ENCODE results near the gene DMD. TPM values are rescaled to one million over a fixed set of nuclear protein-coding genes. Genes with fewer than 3 reads are reported as not detected.

Gene DMD
- total RNA-seq, 2 donors from 2014 or later, result 19.6 to 24.9 TPM

- DNase-seq, result no peak
- Histone ChIP-seq H3K4me1 (ENCODE audit: control insufficient read depth, insufficient read depth, low read length) (no peaks in the 10 kb centered on the region), H3K27me3 (ENCODE audit: control insufficient read depth, insufficient read depth, low read length, poor library complexity, severe bottlenecking) (no peaks in the 10 kb centered on the region), H3K9ac (ENCODE audit: extremely low read depth, low read length, poor library complexity, severe bottlenecking) (no peak overlapping the region), H3K36me3 (ENCODE audit: control insufficient read depth, insufficient read depth, low read length) (no peaks in the 10 kb centered on the region), H3K9me3 (ENCODE audit: control insufficient read depth, low read length) (no peaks in the 10 kb centered on the region), H3K27ac (ENCODE audit: low read depth, low read length) (no peak overlapping the region), H3K4me3 (ENCODE audit: low read length) (no peak overlapping the region)
- H3K9me3 Mint-ChIP-seq, result peaks cover 26% of the 10 kb centered on the region
- H3K27ac Mint-ChIP-seq, result no peak overlapping the region
- no peak for TF ChIP-seq CTCF (conservative IDR thresholded peaks at IDR 0.05)
- H3K36me3 Mint-ChIP-seq (ENCODE audit: low read depth), result no peaks in the 10 kb centered on the region
- 94 to 100% methylated on average over 1 to 8 of the region's 8 CpGs for WGBS, 2 experiments (ENCODE audit: insufficient coverage in 1 of 2, insufficient read length in 1 of 2)
- H3K4me3 Mint-ChIP-seq, result no peak overlapping the region
- no peaks in the 10 kb centered on the region for H3K27me3 Mint-ChIP-seq (ENCODE audit: insufficient read depth)
- H3K4me1 Mint-ChIP-seq, result peaks cover 2% of the 10 kb centered on the region
Measured at GRCh38 chrX:31443654-31444053, 1767.7 kb downstream of the DMD start.

- Histone ChIP-seq H3K36me3 (ENCODE audit: control insufficient read depth, insufficient read depth, low read length) (no peaks in the 10 kb centered on the region), H3K9me3 (ENCODE audit: control insufficient read depth, low read length) (no peaks in the 10 kb centered on the region), H3K27me3 (ENCODE audit: control insufficient read depth, insufficient read depth, low read length, poor library complexity, severe bottlenecking) (no peaks in the 10 kb centered on the region), H3K4me3 (ENCODE audit: low read length) (no peak overlapping the region), H3K9ac (ENCODE audit: extremely low read depth, low read length, poor library complexity, severe bottlenecking) (no peak overlapping the region), H3K27ac (ENCODE audit: low read depth, low read length) (no peak overlapping the region), H3K4me1 (ENCODE audit: control insufficient read depth, insufficient read depth, low read length) (no peaks in the 10 kb centered on the region)
- TF ChIP-seq CTCF (conservative IDR thresholded peaks at IDR 0.05), result no peak
- no CpG with 5 or more reads among the region's 2 CpGs for WGBS, 2 experiments (ENCODE audit: insufficient coverage in 1 of 2, insufficient read length in 1 of 2)
- DNase-seq, result no peak
- H3K27ac Mint-ChIP-seq, result no peak overlapping the region
- H3K9me3 Mint-ChIP-seq, result peaks cover 21% of the 10 kb centered on the region
- H3K4me1 Mint-ChIP-seq, result peaks cover 10% of the 10 kb centered on the region
- H3K4me3 Mint-ChIP-seq, result no peak overlapping the region
- H3K27me3 Mint-ChIP-seq (ENCODE audit: insufficient read depth), result no peaks in the 10 kb centered on the region
- H3K36me3 Mint-ChIP-seq (ENCODE audit: low read depth), result no peaks in the 10 kb centered on the region
Measured at GRCh38 chrX:31440546-31440945, 1770.8 kb downstream of the DMD start.

- no peak for DNase-seq
- Mint-ChIP-seq H3K4me3 (no peak overlapping the region), H3K27ac (peak overlapping the region; percentile 31), H3K4me1 (peaks cover 10% of the 10 kb centered on the region), H3K36me3 (ENCODE audit: low read depth) (peaks cover 1% of the 10 kb centered on the region), H3K27me3 (ENCODE audit: insufficient read depth) (no peaks in the 10 kb centered on the region), H3K9me3 (peaks cover 26% of the 10 kb centered on the region)
- no peak overlapping the region for H3K27ac ChIP-seq (ENCODE audit: low read depth, low read length)
- H3K36me3 ChIP-seq (ENCODE audit: control insufficient read depth, insufficient read depth, low read length), result no peaks in the 10 kb centered on the region
- no peaks in the 10 kb centered on the region for H3K9me3 ChIP-seq (ENCODE audit: control insufficient read depth, low read length)
- H3K9ac ChIP-seq (ENCODE audit: extremely low read depth, low read length, poor library complexity, severe bottlenecking), result no peak overlapping the region
- no peaks in the 10 kb centered on the region for H3K27me3 ChIP-seq (ENCODE audit: control insufficient read depth, insufficient read depth, low read length, poor library complexity, severe bottlenecking)
- 83% methylated on average over 3 of the region's 3 CpGs; no CpG with 5 or more reads in 1 of the 2 experiments for WGBS, 2 experiments (ENCODE audit: insufficient coverage in 1 of 2, insufficient read length in 1 of 2)
- H3K4me3 ChIP-seq (ENCODE audit: low read length), result no peak overlapping the region
- TF ChIP-seq CTCF (conservative IDR thresholded peaks at IDR 0.05), result no peak
- no peaks in the 10 kb centered on the region for H3K4me1 ChIP-seq (ENCODE audit: control insufficient read depth, insufficient read depth, low read length)
Measured at GRCh38 chrX:31436424-31436823, 1774.9 kb downstream of the DMD start.
